Loucy (cell line): ENCODE data around the gene PHF21B.

Experiments
- H2AFZ ChIP-seq: fragments of 200-600 bp; sonication (generic); 2 replicates; pipeline ENCODE4 v1.6.0; 2016; ENCODE audit warnings: antibody characterized with exemption, mild to moderate bottlenecking, low read length, moderate library complexity
- H3F3A ChIP-seq: fragments of 200-600 bp; 2 replicates; pipeline ENCODE4 v1.6.0; 2016; ENCODE audit warnings: antibody characterized with exemption, low read depth, mild to moderate bottlenecking
- H3K27me3 ChIP-seq: fragments of 200-600 bp; sonication (generic); 2 replicates; pipeline ENCODE4 v1.6.1; 2014; ENCODE audit warnings: low read length, mild to moderate bottlenecking; ENCODE audit not compliant: insufficient read depth, poor library complexity, severe bottlenecking
- H3K36me3 ChIP-seq: fragments of 200-600 bp; sonication (generic); 2 replicates; pipeline ENCODE4 v1.6.1; 2016; ENCODE audit warnings: low read length; ENCODE audit not compliant: insufficient read depth
- H3K4me1 ChIP-seq: fragments of 200-600 bp; sonication (generic); 2 replicates; pipeline ENCODE4 v1.5.1; 2014; ENCODE audit warnings: low read length, mild to moderate bottlenecking; ENCODE audit not compliant: insufficient read depth, poor library complexity, severe bottlenecking
- H3K4me2 ChIP-seq: fragments of 200-600 bp; sonication (generic); 2 replicates; pipeline ENCODE4 v1.6.0; 2014; ENCODE audit warnings: antibody characterized with exemption, low read length, low read depth, mild to moderate bottlenecking; ENCODE audit not compliant: poor library complexity, severe bottlenecking
- H3K4me3 ChIP-seq: fragments of 200-600 bp; sonication (generic); 2 replicates; pipeline ENCODE4 v1.5.1; 2014; ENCODE audit warnings: low read length, mild to moderate bottlenecking, mixed read lengths; ENCODE audit not compliant: poor library complexity, severe bottlenecking
- H3K79me2 ChIP-seq: fragments of 200-600 bp; sonication (generic); 2 replicates; pipeline ENCODE4 v1.6.1; 2014; ENCODE audit warnings: low read length; ENCODE audit not compliant: insufficient read depth
- H3K9ac ChIP-seq: fragments of 200-600 bp; sonication (generic); 2 replicates; pipeline ENCODE4 v1.6.0; 2014; ENCODE audit warnings: mild to moderate bottlenecking, low read depth, low read length, moderate library complexity; ENCODE audit not compliant: poor library complexity, severe bottlenecking
- H3K9me2 ChIP-seq: fragments of 200-600 bp; sonication (generic); replicated peaks from 2 replicates; pipeline ENCODE4 v1.6.1; 2016; ENCODE audit warnings: low read depth, low read length, mixed read lengths
- H3K9me3 ChIP-seq: fragments of 200-600 bp; sonication (generic); 2 replicates; pipeline ENCODE4 v1.6.1; 2014; ENCODE audit warnings: mild to moderate bottlenecking, antibody characterized with exemption, low read length, low read depth; ENCODE audit not compliant: insufficient read depth
- H4K20me1 ChIP-seq: fragments of 200-600 bp; sonication (generic); 2 replicates; pipeline ENCODE4 v1.6.0; 2014; ENCODE audit warnings: antibody characterized with exemption, low read length, mild to moderate bottlenecking; ENCODE audit not compliant: insufficient read depth, poor library complexity, severe bottlenecking
- CTCF ChIP-seq: fragments of 200-600 bp; sonication (generic); conservative IDR thresholded peaks from 2 replicates; pipeline ENCODE4 v1.5.1; 2014; ENCODE audit warnings: mild to moderate bottlenecking, antibody characterized with exemption, low read length
- EZH2phosphoT487 ChIP-seq: fragments of 200-600 bp; IDR thresholded peaks from 2 replicates; pipeline ENCODE4 v1.6.1; 2018; ENCODE audit warnings: antibody characterized with exemption, mild to moderate bottlenecking, moderate library complexity, borderline replicate concordance

PHF21B gene

GRCh38 chr22:44865193-44866057 lies 144.4 kb downstream of the PHF21B start:
- Histone ChIP-seq H3K9me3 (no peaks in the 10 kb centered on the region), H3F3A (no peaks in the 10 kb centered on the region), H3K27me3 (no peaks in the 10 kb centered on the region), H2AFZ (no peak overlapping the region), H3K36me3 (no peaks in the 10 kb centered on the region), H3K79me2 (no peaks in the 10 kb centered on the region), H3K4me1 (peaks cover 7% of the 10 kb centered on the region), H3K4me3 (no peak overlapping the region), H3K9ac (no peak overlapping the region), H4K20me1 (no peaks in the 10 kb centered on the region), H3K9me2 (no peaks in the 10 kb centered on the region), H3K4me2 (no peak overlapping the region)
- no peak for TF ChIP-seq EZH2phosphoT487
- TF ChIP-seq CTCF, result no peak

GRCh38 chr22:44862981-44863860 lies 146.6 kb downstream of the PHF21B start:
- H3K9ac ChIP-seq, result no peak overlapping the region
- no peaks in the 10 kb centered on the region for H3K9me3 ChIP-seq
- H3K4me3 ChIP-seq, result no peak overlapping the region
- H3K36me3 ChIP-seq, result no peaks in the 10 kb centered on the region
- H3K4me2 ChIP-seq, result no peak overlapping the region
- no peaks in the 10 kb centered on the region for H3K4me1 ChIP-seq
- no peaks in the 10 kb centered on the region for H3F3A ChIP-seq
- no peak overlapping the region for H2AFZ ChIP-seq
- no peaks in the 10 kb centered on the region for H3K79me2 ChIP-seq
- H3K9me2 ChIP-seq, result no peaks in the 10 kb centered on the region
- TF ChIP-seq EZH2phosphoT487 (no peak), CTCF (no peak)
- no peaks in the 10 kb centered on the region for H4K20me1 ChIP-seq
- H3K27me3 ChIP-seq, result no peaks in the 10 kb centered on the region

GRCh38 chr22:44862281-44862680 lies 147.5 kb downstream of the PHF21B start:
- Histone ChIP-seq H3K9me2 (no peaks in the 10 kb centered on the region), H3K36me3 (no peaks in the 10 kb centered on the region), H3K79me2 (no peaks in the 10 kb centered on the region), H3K9ac (no peak overlapping the region), H3K9me3 (no peaks in the 10 kb centered on the region), H4K20me1 (no peaks in the 10 kb centered on the region), H3K4me1 (no peaks in the 10 kb centered on the region), H3K4me3 (no peak overlapping the region), H3F3A (no peaks in the 10 kb centered on the region), H3K27me3 (no peaks in the 10 kb centered on the region), H3K4me2 (no peak overlapping the region), H2AFZ (no peak overlapping the region)
- TF ChIP-seq CTCF, result no peak
- TF ChIP-seq EZH2phosphoT487, result no peak
